HG03280 (cell line): ENCODE measurements around the gene PRKCG.

Experiments used
- ATAC-seq: cut with Tn5 transposase; IDR thresholded peaks from one replicate; pipeline ENCODE4 v1.9.1; 2021; ENCODE audit warnings: mild to moderate bottlenecking, moderate library complexity; ENCODE audit not compliant: unreplicated experiment

Gene PRKCG

GRCh38 chr19:53871454-53871853 lies 10.5 kb upstream of the PRKCG start:
- no peak for ATAC-seq

DNA sequence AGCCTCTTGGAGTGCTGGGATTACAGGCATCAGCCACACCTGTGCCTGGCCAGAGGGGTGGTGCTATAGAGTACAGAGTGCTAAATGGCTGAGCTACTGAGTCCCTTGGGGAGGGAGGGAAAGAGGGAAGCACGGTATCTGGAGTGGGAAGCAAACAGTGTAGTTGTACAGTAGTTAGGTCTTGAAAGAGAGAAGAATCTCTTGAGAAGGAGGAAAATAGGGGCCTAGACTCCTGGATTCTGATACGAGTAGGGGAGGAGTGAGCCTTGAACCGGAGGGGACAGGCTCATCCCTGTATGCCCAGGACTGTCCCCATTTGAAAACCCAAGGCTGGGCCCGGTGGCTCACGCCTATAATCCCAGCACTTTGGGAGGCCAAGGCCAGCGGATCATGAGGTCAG lies 9.2 kb upstream of the PRKCG start:
- no peak for ATAC-seq

DNA sequence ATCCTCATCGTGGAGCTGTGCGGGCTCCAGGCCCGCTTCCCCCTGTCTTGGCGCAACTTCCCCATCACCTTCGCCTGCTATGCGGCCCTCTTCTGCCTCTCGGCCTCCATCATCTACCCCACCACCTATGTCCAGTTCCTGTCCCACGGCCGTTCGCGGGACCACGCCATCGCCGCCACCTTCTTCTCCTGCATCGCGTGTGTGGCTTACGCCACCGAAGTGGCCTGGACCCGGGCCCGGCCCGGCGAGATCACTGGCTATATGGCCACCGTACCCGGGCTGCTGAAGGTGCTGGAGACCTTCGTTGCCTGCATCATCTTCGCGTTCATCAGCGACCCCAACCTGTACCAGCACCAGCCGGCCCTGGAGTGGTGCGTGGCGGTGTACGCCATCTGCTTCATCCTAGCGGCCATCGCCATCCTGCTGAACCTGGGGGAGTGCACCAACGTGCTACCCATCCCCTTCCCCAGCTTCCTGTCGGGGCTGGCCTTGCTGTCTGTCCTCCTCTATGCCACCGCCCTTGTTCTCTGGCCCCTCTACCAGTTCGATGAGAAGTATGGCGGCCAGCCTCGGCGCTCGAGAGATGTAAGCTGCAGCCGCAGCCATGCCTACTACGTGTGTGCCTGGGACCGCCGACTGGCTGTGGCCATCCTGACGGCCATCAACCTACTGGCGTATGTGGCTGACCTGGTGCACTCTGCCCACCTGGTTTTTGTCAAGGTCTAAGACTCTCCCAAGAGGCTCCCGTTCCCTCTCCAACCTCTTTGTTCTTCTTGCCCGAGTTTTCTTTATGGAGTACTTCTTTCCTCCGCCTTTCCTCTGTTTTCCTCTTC lies 8.0 kb upstream of the PRKCG start:
- no peak for ATAC-seq

- no peak for ATAC-seq
These were observed 7.4 kb upstream of the PRKCG start for GRCh38 chr19:53874606-53874990.

- ATAC-seq, result no peak
These were observed 6.2 kb upstream of the PRKCG start for GRCh38 chr19:53875602-53876325.

- ATAC-seq, result no peak
These were observed 5.3 kb upstream of the PRKCG start for GRCh38 chr19:53876651-53877224.

DNA sequence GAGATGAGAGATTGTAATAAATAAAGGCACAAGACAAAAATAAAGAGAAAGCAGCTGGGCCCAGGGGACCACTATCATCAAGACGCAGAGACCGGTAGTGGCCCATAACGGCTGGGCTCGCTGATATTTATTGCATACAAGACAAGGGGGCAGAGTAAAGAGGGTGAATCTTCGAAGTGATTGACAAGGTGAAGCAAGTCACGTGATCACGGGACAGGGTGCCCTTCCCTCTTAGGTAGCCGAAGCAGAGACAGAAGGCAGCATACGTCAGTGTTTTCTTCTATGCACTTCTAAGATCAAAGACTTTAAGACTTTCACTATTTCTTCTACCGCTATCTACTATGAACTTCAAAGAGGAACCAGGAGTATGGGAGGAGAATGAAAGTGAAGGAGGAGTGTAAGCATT lies 4.6 kb upstream of the PRKCG start:
- no peak for ATAC-seq

DNA sequence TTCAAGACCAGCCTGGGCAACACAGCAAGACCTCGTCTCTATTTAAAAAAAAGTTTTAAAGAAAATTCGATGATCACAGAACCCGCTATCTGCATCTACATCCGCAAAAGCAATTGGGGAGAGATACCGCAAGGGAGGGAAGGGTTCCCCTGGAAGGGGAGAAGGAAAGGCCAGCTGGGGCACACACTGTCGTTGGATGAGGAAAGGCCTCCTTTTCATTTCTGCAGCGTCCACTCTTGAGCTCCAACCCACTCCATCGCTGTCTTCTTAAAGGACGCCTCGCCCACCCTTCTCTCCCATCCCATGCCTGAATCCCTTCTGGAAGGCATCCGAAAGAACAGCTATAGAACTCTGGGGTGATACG lies 3.2 kb upstream of the PRKCG start:
- ATAC-seq, result no peak

GRCh38 chr19:53879140-53880081 lies 2.6 kb upstream of the PRKCG start:
- ATAC-seq, result peak; percentile 82

- no peak for ATAC-seq
These were observed 1.1 kb upstream of the PRKCG start for GRCh38 chr19:53880711-53881481.

DNA sequence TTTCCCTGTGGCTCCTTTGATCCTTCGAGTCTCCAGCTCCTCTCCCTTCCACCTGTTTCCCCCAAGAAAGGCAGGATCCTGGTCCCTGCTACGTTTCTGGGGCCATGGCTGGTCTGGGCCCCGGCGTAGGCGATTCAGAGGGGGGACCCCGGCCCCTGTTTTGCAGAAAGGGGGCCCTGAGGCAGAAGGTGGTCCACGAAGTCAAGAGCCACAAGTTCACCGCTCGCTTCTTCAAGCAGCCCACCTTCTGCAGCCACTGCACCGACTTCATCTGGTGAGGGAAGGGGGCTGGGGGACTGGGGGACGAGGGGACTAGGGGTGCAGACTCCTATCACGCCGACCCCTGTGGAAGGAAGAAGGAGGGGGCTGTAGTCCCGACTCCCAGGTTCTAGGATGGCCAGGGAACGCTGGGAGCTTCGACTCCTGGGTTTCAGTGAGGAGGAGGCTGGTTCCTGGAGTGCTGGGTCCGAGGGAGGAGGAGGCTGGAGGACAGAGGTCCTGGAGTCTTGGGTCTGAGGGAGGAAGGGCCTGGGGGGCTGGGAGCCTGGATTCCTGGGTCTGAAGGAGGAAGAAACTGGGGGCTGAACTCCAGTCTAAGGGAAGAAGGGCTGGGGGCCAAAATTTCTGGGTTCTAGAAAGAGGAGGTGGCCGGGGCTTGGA lies 524 bp downstream of the PRKCG start:
- no peak for ATAC-seq

- ATAC-seq, result no peak
These were observed 1.2 kb downstream of the PRKCG start for GRCh38 chr19:53883231-53883661.

DNA sequence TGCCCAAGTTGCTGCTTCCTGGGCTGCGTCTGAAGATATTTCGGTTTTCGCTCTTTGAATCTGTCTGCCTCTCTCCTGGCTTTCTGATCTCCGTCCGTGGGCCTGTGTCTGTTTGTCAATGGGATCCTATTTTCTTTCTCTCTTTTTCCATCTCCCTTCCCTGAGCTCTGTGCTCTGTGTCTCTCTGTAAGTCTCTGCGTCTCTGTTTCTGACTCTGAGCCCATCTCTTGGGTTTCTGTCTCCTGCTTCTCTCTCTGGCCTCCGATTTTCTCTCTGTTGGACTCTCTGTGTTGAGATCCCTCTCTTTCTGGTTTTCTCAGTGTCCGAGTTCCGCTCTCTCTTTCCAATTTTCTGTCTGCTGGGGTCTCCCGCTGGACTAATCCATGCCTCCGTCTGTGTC lies 1.7 kb downstream of the PRKCG start:
- no peak for ATAC-seq

DNA sequence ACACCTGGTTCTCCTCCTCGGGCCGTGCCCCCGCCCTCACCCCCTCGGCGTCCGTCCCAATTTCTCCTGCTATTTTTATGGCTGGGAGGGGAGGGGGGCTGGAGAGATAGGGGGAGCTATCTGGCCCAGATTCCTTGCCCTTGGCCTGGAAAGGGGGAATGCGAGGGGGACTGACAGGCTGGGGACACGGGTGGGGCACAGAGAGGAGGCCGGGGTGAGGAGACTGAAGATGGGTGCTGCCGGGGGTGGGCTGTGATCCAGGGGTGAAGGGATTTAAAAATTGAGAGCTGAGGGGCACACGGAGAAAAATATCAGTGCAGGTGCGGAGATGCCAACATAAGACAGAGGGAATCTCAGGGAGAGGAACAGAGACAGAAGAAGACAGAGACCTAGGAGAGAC lies 2.3 kb downstream of the PRKCG start:
- ATAC-seq, result no peak

DNA sequence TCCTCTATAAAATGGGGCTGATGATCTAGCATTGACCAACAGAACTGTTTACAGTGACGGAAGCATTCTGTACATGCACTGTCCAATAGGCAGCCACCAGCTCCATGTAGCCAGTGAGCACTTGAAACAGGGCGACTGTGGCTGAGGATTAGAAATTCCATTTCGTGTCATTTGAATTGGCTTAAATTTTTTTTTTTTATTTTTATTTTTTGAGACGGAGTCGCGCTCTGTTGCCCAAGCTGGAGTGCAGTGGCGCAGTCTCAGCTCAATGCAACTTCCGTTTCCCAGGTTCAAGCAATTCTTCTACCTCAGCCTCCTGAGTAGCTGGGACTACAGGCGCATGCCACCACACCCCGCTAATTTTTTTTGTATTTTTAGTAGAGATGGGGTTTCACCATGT lies 3.0 kb downstream of the PRKCG start:
- no peak for ATAC-seq

GRCh38 chr19:53892301-53892980 lies 10.4 kb downstream of the PRKCG start:
- ATAC-seq, result no peak

DNA sequence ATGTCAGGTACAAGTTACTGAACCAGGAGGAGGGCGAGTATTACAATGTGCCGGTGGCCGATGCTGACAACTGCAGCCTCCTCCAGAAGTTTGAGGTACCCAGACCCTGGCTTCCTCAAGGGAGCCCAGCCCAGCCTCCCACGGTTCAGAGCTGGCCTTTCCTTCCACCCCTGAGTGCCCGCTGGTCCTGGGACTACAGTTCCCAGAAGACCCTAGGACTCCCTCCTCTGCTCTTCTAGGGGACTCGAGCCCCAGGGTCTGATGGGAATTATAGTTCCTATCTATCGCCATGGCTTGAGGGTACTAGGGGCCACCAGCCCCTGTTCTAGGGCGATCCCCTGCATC lies 11.0 kb downstream of the PRKCG start:
- no peak for ATAC-seq

DNA sequence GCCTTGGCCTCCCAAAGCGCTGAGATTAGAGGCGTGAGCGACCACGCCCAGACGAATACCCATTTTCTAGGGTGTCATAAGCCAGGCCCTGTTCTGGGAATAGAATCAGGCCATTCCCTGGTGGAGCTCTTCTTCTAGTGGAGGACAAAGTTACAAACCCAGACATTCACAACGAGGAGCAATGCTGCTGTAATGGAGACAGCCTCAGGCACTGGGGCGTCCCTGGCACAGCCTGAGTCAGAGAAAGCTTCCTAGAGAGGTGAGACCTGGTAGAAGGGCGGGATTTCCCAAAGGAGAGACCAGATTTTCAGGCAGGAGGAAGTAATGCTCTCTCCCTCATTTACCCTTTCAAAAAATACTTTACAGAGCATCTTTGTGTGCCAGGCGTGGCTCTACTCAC lies 12.7 kb downstream of the PRKCG start:
- ATAC-seq, result no peak

GRCh38 chr19:53896682-53897081 lies 14.7 kb downstream of the PRKCG start:
- no peak for ATAC-seq
